Measurements from ENCODE around the gene HTR1E. TPM values are rescaled to one million over a fixed set of nuclear protein-coding genes. Genes with fewer than 3 reads are reported as not detected.

Gene HTR1E
- total RNA-seq, 1 donor from 2014 or later: not detected

GRCh38 chr6:87054143-87054833 is 117.0 kb downstream of the HTR1E start:
- Histone ChIP-seq H3K79me2 (ENCODE audit: low read depth) (no peaks in the 10 kb centered on the region), H3K4me2 (no peak overlapping the region), H3K9me3 (ENCODE audit: low read depth) (no peaks in the 10 kb centered on the region), H3K36me3 (no peaks in the 10 kb centered on the region), H3K4me3 (no peak overlapping the region), H3K9ac (no peak overlapping the region), H3K4me1 (no peaks in the 10 kb centered on the region), H2AFZ (replicated peaks) (no peak overlapping the region), H3F3A (ENCODE audit: low read depth) (no peaks in the 10 kb centered on the region), H4K20me1 (ENCODE audit: low read depth) (no peaks in the 10 kb centered on the region), H3K27me3 (no peaks in the 10 kb centered on the region), H3K27ac (no peak overlapping the region)
- no peak for DNase-seq (ENCODE audit: low spot score)
- H3K27me3 Mint-ChIP-seq (ENCODE audit: insufficient read depth, low read depth): peaks cover 9% of the 10 kb centered on the region
- H3K36me3 Mint-ChIP-seq: no peaks in the 10 kb centered on the region
- no peaks in the 10 kb centered on the region for H3K9me3 Mint-ChIP-seq
- TF ChIP-seq EZH2 (IDR thresholded peaks at IDR 0.05) (no peak), EZH2phosphoT487 (IDR thresholded peaks at IDR 0.05) (no peak), CTCF (IDR thresholded peaks at IDR 0.05) (no peak)
- peaks cover 2% of the 10 kb centered on the region for H3K4me1 Mint-ChIP-seq
- no peak overlapping the region for H3K4me3 Mint-ChIP-seq
- no peak overlapping the region for H3K27ac Mint-ChIP-seq

GRCh38 chr6:87059943-87060342 is 122.6 kb downstream of the HTR1E start:
- Mint-ChIP-seq H3K36me3 (no peaks in the 10 kb centered on the region), H3K4me3 (no peak overlapping the region), H3K27ac (no peak overlapping the region), H3K4me1 (peaks cover 2% of the 10 kb centered on the region), H3K9me3 (no peaks in the 10 kb centered on the region), H3K27me3 (ENCODE audit: insufficient read depth, low read depth) (peaks cover 10% of the 10 kb centered on the region)
- Histone ChIP-seq H3K9me3 (ENCODE audit: low read depth) (no peaks in the 10 kb centered on the region), H3K27ac (no peak overlapping the region), H3K4me1 (no peaks in the 10 kb centered on the region), H3K36me3 (no peaks in the 10 kb centered on the region), H3F3A (ENCODE audit: low read depth) (no peaks in the 10 kb centered on the region), H3K9ac (no peak overlapping the region), H3K4me3 (no peak overlapping the region), H3K4me2 (no peak overlapping the region), H4K20me1 (ENCODE audit: low read depth) (no peaks in the 10 kb centered on the region), H3K79me2 (ENCODE audit: low read depth) (no peaks in the 10 kb centered on the region), H2AFZ (replicated peaks) (no peak overlapping the region), H3K27me3 (no peaks in the 10 kb centered on the region)
- TF ChIP-seq EZH2phosphoT487 (IDR thresholded peaks at IDR 0.05) (no peak), CTCF (IDR thresholded peaks at IDR 0.05) (no peak), EZH2 (IDR thresholded peaks at IDR 0.05) (no peak)
- no peak for DNase-seq (ENCODE audit: low spot score)

- Mint-ChIP-seq H3K4me1 (peaks cover 13% of the 10 kb centered on the region), H3K27me3 (ENCODE audit: insufficient read depth, low read depth) (peaks cover 9% of the 10 kb centered on the region), H3K36me3 (no peaks in the 10 kb centered on the region), H3K4me3 (no peak overlapping the region), H3K9me3 (no peaks in the 10 kb centered on the region), H3K27ac (no peak overlapping the region)
- Histone ChIP-seq H3K27ac (no peak overlapping the region), H3K4me1 (peaks cover 12% of the 10 kb centered on the region), H3K27me3 (no peaks in the 10 kb centered on the region), H4K20me1 (ENCODE audit: low read depth) (no peaks in the 10 kb centered on the region), H3K79me2 (ENCODE audit: low read depth) (no peaks in the 10 kb centered on the region), H3K36me3 (no peaks in the 10 kb centered on the region), H3K4me2 (no peak overlapping the region), H3K9ac (no peak overlapping the region), H3F3A (ENCODE audit: low read depth) (no peaks in the 10 kb centered on the region), H2AFZ (replicated peaks) (no peak overlapping the region), H3K9me3 (ENCODE audit: low read depth) (no peaks in the 10 kb centered on the region), H3K4me3 (no peak overlapping the region)
- TF ChIP-seq CTCF (IDR thresholded peaks at IDR 0.05) (no peak), EZH2 (IDR thresholded peaks at IDR 0.05) (no peak), EZH2phosphoT487 (IDR thresholded peaks at IDR 0.05) (no peak)
- DNase-seq (ENCODE audit: low spot score): no peak
These were observed 127.8 kb downstream of the HTR1E start for GRCh38 chr6:87065117-87065516.

Small RNAs within 50 kb of the gene (small RNA-seq; reads per million reads assigned to genes)
- not detected for gene AL157777.2
- not detected for gene MTHFD2P2

Other genes starting within 250 kb of the HTR1E start
- 0.46 TPM in 1 of 2 replicates, not detected in the other for gene CGA, start 157.6 kb downstream of the HTR1E start, total RNA-seq (ENCODE audit: low replicate concordance)
- 44.1 and 66.8 TPM in 2 replicates for gene ZNF292, start 218.0 kb downstream of the HTR1E start, total RNA-seq (ENCODE audit: low replicate concordance)

Measured in neural progenitor cell (in vitro differentiated cells).